Esophagus muscularis mucosa (tissue), 4 donors: ENCODE measurements around the gene GALNT6. TPM values are rescaled to one million over a fixed set of nuclear protein-coding genes. Genes with fewer than 3 reads are reported as not detected.
A peak's percentile ranks its signal among the peaks of the same experiment; 100 is the strongest.

Experiments
- DNase-seq: peaks from one replicate; pipeline ENCODE4 v3.0.0-alpha.2; 2017; ENCODE audit errors: extremely low spot score
- H3K27ac ChIP-seq, 4 donors: fragments of 200-600 bp; sonication (generic); replicated peaks in 1 of 4; 1 replicate in 3 of 4; 2 replicates in 1 of 4; pipeline ENCODE4 v1.5.1; 2016 to 2019; ENCODE audit warnings: mild to moderate bottlenecking in 1 of 4
- H3K27me3 ChIP-seq, 4 donors: fragments of 200-600 bp; sonication (generic); one replicate each; pipeline versions ENCODE4 v1.5.1 to v1.6.0; 2016 to 2019
- H3K36me3 ChIP-seq, 4 donors: fragments of 200-600 bp; sonication (generic); one replicate each; pipeline ENCODE4 v1.5.1; 2016 to 2019
- H3K4me1 ChIP-seq, 4 donors: fragments of 200-600 bp; sonication (generic); one replicate each; pipeline ENCODE4 v1.5.1; 2016 to 2019
- H3K4me3 ChIP-seq, 4 donors: fragments of 200-600 bp; sonication (generic); 1 replicate in 2 of 4; 2 replicates in 2 of 4; pipeline ENCODE4 v1.5.1; 2016 to 2019; ENCODE audit warnings: mild to moderate bottlenecking in 4 of 4, moderate library complexity in 1 of 4
- H3K9me3 ChIP-seq, 4 donors: fragments of 200-600 bp; sonication (generic); 1 replicate in 3 of 4; 2 replicates in 1 of 4; pipeline ENCODE4 v1.5.1; 2016 to 2019
- CTCF ChIP-seq, 3 experiments: fragments of 200-600 bp in 2 of 3; fragments of 450-650 bp in 1 of 3; sonication (generic) in 2 of 3; IDR thresholded peaks; one replicate each; pipeline ENCODE4 v1.5.1; 2017 to 2019; ENCODE audit warnings: antibody characterized with exemption in 3 of 3, mild to moderate bottlenecking in 2 of 3, moderate library complexity in 1 of 3
- EP300 ChIP-seq: sonication (generic); formaldehyde crosslinking; IDR thresholded peaks from one replicate; pipeline ENCODE4 v1.6.1; 2017; ENCODE audit warnings: antibody characterized with exemption
- POLR2A ChIP-seq: fragments of 450-650 bp; IDR thresholded peaks from one replicate; pipeline ENCODE4 v1.6.1; 2017; ENCODE audit warnings: antibody characterized with exemption, moderate library complexity, mild to moderate bottlenecking, low read depth
- POLR2AphosphoS5 ChIP-seq, 2 donors: sonication (generic); formaldehyde crosslinking; IDR thresholded peaks; one replicate each; pipeline ENCODE4 v1.6.1; 2017; ENCODE audit warnings: antibody characterized with exemption in 2 of 2
- WGBS: methylation state at CpG from one replicate; pipeline ENCODE4 v1.1.5; 2018; 5-methylcytosine and 5-hydroxymethylcytosine counted together
- intact Hi-C: fragments of 100-400 bp; cut with DNase I; formaldehyde crosslinking; loops from one replicate; pipeline ENCODE4 v1.15.1; 2023
- total RNA-seq, 4 donors: library from RNA; depleted of rRNA; stranded (reverse); fragments of >200 nt; gene quantifications; one replicate each; pipeline versions ENCODE4 v1.1.0 to v1.2.1, GENCODE V29; 2016

GALNT6 gene
- total RNA-seq, 4 donors from 2014 or later = 1.4 to 5.8 (median 3.1) TPM

GRCh38 chr12:51392556-51393237 lies 1.5 kb upstream of the GALNT6 start:
- peaks cover 0 to 48% (median 18%) of the 10 kb centered on the region in 4 donors for H3K27me3 ChIP-seq
- TF ChIP-seq CTCF (IDR thresholded peaks at IDR 0.05) (no peak), POLR2A (no peak), POLR2AphosphoS5 (IDR thresholded peaks at IDR 0.05) (no peak)
- intact Hi-C loops = no loop called here

DNA sequence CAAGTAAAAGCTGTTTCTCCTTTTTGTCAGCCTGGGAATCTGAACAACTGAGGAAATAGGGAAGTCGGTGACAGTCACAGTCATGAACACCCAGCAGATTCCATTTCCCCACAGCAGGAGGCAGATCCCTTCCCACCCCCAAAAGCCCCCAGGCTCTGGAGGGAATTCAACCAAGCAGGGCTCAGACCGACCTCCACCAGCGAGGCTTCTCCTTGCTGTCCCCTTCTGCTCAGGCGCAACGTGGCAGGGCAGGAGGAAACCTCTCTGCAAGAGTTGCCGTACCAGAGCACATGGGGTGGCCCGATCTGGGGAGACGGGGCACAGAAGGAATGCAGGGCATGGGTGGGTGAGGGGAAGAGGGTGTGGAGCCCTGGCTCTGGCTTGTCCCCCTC lies 319 bp downstream of the GALNT6 start:
- intact Hi-C loops = no loop called here
- Histone ChIP-seq H3K36me3 (no peaks in the 10 kb centered on the region), H3K9me3 (no peaks in the 10 kb centered on the region), H3K27ac (peak overlapping the region; percentile 16 to 48 (median 30)), H3K27me3 (peaks cover 0 to 48% (median 18%) of the 10 kb centered on the region in 4 donors), H3K4me1 (peaks cover 13 to 22% (median 18%) of the 10 kb centered on the region in 4 donors), H3K4me3 (peak overlapping the region; percentile 54 to 67 (median 56))
- TF ChIP-seq POLR2AphosphoS5 (IDR thresholded peaks at IDR 0.05) = no peak
- no peak for TF ChIP-seq EP300
- TF ChIP-seq POLR2A = no peak
- TF ChIP-seq CTCF (IDR thresholded peaks at IDR 0.05) = no peak
- 22% methylated on average over 1 of the region's 8 CpGs for WGBS
- DNase-seq = no peak

More at GRCh38 chr12:51392556-51393237, 1.5 kb upstream of the GALNT6 start:
- Histone ChIP-seq H3K4me3 (peak overlapping the region; percentile 12 to 67 (median 56)), H3K4me1 (peaks cover 13 to 22% (median 18%) of the 10 kb centered on the region in 4 donors), H3K36me3 (no peaks in the 10 kb centered on the region), H3K27ac (no peak overlapping the region), H3K9me3 (no peaks in the 10 kb centered on the region)
- WGBS = 71% methylated on average over 21 of the region's 22 CpGs
- no peak for DNase-seq

DNA sequence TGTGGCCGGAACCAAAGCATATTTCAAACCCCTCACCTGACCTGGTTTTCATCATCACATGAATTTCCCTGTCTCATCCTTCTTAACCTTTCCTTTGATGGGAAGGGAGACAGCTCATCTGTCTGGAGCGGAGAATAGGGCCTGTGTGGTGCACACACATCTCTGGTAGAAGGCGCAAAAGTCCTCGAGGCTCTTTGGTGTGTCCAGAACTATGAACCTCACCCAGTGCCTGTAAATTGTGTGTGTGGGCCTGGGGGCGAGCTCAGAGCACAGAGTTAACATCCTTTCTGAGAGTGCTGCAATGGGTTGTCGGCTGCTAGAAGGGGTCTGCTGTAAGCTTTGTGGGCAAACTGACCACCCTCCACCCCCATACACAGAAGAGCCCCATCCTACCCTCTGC lies 749 bp downstream of the GALNT6 start:
- no peaks in the 10 kb centered on the region for H3K36me3 ChIP-seq
- 91% methylated on average over 6 of the region's 6 CpGs for WGBS
- no peak overlapping the region for H3K4me3 ChIP-seq
- intact Hi-C loops = no loop called here
- no peak for TF ChIP-seq EP300
- peaks cover 13 to 22% (median 18%) of the 10 kb centered on the region in 4 donors for H3K4me1 ChIP-seq
- no peaks in the 10 kb centered on the region for H3K9me3 ChIP-seq
- peaks cover 0 to 45% (median 18%) of the 10 kb centered on the region in 4 donors for H3K27me3 ChIP-seq
- H3K27ac ChIP-seq = no peak overlapping the region
- DNase-seq = no peak

DNA sequence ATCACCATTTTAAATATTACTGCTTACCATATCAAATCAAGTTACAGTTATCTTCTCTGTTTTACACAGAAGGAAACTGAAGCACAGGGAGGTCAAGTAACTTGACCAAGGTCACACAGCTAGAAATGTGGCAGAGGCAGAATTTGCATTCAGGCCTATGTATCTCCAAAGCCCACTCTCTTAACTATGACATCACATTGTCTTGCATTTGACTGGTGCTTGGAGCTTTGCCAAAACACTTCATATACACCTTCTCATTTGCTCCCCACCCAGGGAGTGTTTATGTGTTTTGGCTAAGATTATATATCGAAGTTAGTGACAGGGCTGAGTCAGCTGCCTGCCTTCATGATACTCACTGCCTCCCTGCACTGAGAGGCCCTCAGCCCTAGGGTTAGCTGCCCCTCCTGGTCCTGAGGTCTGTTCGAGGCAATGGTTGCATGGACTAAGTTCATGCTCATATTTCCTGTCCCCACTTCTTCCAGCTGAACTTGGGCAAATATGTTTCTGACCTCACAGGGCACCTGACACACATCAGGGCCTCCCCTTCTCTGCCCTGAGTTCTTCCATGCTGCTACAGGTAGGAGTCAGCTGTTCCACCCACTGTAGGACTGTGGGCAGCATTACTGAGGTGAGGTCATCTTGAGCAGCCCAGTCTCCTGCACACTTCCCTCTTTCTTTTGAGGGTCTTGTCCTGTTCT lies 1.8 kb downstream of the GALNT6 start:
- H3K27me3 ChIP-seq = peaks cover 0 to 37% (median 18%) of the 10 kb centered on the region in 4 donors
- 81% methylated on average over 2 of the region's 2 CpGs for WGBS
- H3K4me3 ChIP-seq = no peak overlapping the region
- peaks cover 13 to 21% (median 17%) of the 10 kb centered on the region in 4 donors for H3K4me1 ChIP-seq
- no peaks in the 10 kb centered on the region for H3K36me3 ChIP-seq
- TF ChIP-seq POLR2AphosphoS5 (IDR thresholded peaks at IDR 0.05) (no peak), EP300 (no peak), POLR2A (no peak), CTCF (IDR thresholded peaks at IDR 0.05) (no peak)
- no peak overlapping the region for H3K27ac ChIP-seq
- DNase-seq = no peak
- intact Hi-C loops = no loop called here
- no peaks in the 10 kb centered on the region for H3K9me3 ChIP-seq

- no peak for DNase-seq
- Histone ChIP-seq H3K27me3 (peaks cover 0 to 31% (median 18%) of the 10 kb centered on the region in 4 donors), H3K4me1 (peaks cover 13 to 20% (median 17%) of the 10 kb centered on the region in 4 donors), H3K27ac (no peak overlapping the region), H3K4me3 (no peak overlapping the region), H3K9me3 (no peaks in the 10 kb centered on the region), H3K36me3 (no peaks in the 10 kb centered on the region)
- WGBS = 93% methylated on average over 5 of the region's 5 CpGs
- TF ChIP-seq POLR2AphosphoS5 (IDR thresholded peaks at IDR 0.05) (no peak), CTCF (IDR thresholded peaks at IDR 0.05) (no peak), EP300 (no peak), POLR2A (no peak)
- intact Hi-C loops = no loop called here
Measured at GRCh38 chr12:51388846-51389245, 2.4 kb downstream of the GALNT6 start.
